ENCODE results near the gene COMMD10. TPM values are rescaled to one million over a fixed set of nuclear protein-coding genes. Genes with fewer than 3 reads are reported as not detected.

Gene COMMD10
- total and polyA plus RNA-seq, 2 of the 8 experiments (the other 6 are each of a cell fraction or from before 2014, with no cell fraction given), result 16.5 to 43.4 TPM

DNA sequence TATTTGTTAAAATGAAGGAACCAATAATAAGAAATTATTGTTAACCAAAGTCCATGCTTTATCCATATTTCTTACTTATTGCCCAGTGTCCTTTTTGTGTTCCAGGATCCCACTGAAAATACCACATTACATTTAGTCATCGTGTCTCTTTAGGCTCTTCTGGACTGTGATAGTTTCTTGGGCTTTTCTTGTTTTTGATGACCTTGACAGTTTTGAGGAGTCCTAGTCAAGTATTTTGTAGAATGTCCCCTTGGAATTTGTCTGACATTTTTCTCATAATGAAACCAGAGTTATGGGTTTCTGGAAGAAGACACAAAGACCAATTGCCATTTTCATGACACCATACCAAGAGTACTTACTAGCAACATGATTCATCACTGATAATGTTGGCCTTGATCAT, 13.6 kb upstream of the COMMD10 start:
- no peaks in the 10 kb centered on the region for H3K36me3 ChIP-seq (ENCODE audit: control insufficient read depth in 2 of 4, insufficient read depth in 4 of 4, low read length in 3 of 4)
- 100% methylated on average over 1 of the region's 1 CpG; no CpG with 5 or more reads in 1 of the 2 experiments for WGBS, 2 experiments (ENCODE audit: extremely low coverage in 1 of 2, insufficient coverage in 1 of 2, insufficient read length in 1 of 2, insufficient replicate concordance in 2 of 2, low coverage in 1 of 2, low lambda C conversion rate in 2 of 2, missing lambda C conversion rate in 1 of 2)
- ChIA-PET POLR2A (ENCODE audit: partially characterized antibody) (no interaction called here), CTCF (ENCODE audit: partially characterized antibody) (no interaction called here)
- H4K91ac ChIP-seq (replicated peaks; ENCODE audit: insufficient read length, low read length), result no peak overlapping the region
- no peak overlapping the region for H3K14ac ChIP-seq (ENCODE audit: insufficient read length)
- no peak overlapping the region for H2AFZ ChIP-seq (ENCODE audit: low read length)
- H3K9ac ChIP-seq (replicated peaks in 1 of 4; ENCODE audit: extremely low read depth in 1 of 4, low read depth in 3 of 4, low read length in 3 of 4), result no peak overlapping the region
- H4K5ac ChIP-seq (ENCODE audit: insufficient read length, low read depth, low read length), result no peak overlapping the region
- H2BK12ac ChIP-seq (ENCODE audit: low read depth, low read length), result no peak overlapping the region
- no peak overlapping the region for H3K4ac ChIP-seq (replicated peaks; ENCODE audit: insufficient read length, low read depth, low read length)
- no peaks in the 10 kb centered on the region for H3K9me3 ChIP-seq (ENCODE audit: insufficient read depth in 2 of 2, low read depth in 1 of 2, low read length in 1 of 2)
- no peak overlapping the region for H3K56ac ChIP-seq (replicated peaks; ENCODE audit: insufficient read length, low read depth, low read length)
- peaks cover 0 to 2% (median 0%) of the 10 kb centered on the region in 4 experiments; a peak in 1 of 7 replicates for H3K27me3 ChIP-seq (replicated peaks in 1 of 4; ENCODE audit: control insufficient read depth in 3 of 4, extremely low read depth in 1 of 4, insufficient read depth in 3 of 4, low read length in 3 of 4)
- H3K79me2 ChIP-seq (ENCODE audit: control insufficient read depth in 1 of 2, insufficient read depth in 2 of 2, low read length in 2 of 2), result no peaks in the 10 kb centered on the region
- no peak overlapping the region for H3K23ac ChIP-seq (ENCODE audit: insufficient read length)
- H2BK15ac ChIP-seq (ENCODE audit: low read length), result no peak overlapping the region
- DNase-seq (ENCODE audit: low read depth in 1 of 2, low spot score in 2 of 2) (no peak), FAIRE-seq (no peak)
- no peak overlapping the region for H4K8ac ChIP-seq (ENCODE audit: extremely low read depth, insufficient read depth, low read length)
- H2BK20ac ChIP-seq (ENCODE audit: low read length), result no peak overlapping the region
- H3K23me2 ChIP-seq (ENCODE audit: low read depth, low read length), result no peaks in the 10 kb centered on the region
- no peak overlapping the region for H2BK5ac ChIP-seq (ENCODE audit: low read depth, low read length)
- no peaks in the 10 kb centered on the region for H3K4me1 ChIP-seq (replicated peaks in 1 of 4; ENCODE audit: control insufficient read depth in 3 of 4, insufficient read depth in 4 of 4, low read length in 3 of 4)
- no peak overlapping the region for H3K4me3 ChIP-seq (ENCODE audit: extremely low read depth in 1 of 4, insufficient read depth in 2 of 4, low read depth in 3 of 4, low read length in 4 of 4)
- H3K4me2 ChIP-seq (ENCODE audit: insufficient read depth in 1 of 2, low read depth in 2 of 2, low read length in 2 of 2), result no peak overlapping the region
- H4K20me1 ChIP-seq (replicated peaks in 1 of 2; ENCODE audit: control insufficient read depth in 1 of 2, insufficient read depth in 2 of 2, low read length in 2 of 2), result no peaks in the 10 kb centered on the region
- no peak overlapping the region for H2AK5ac ChIP-seq (ENCODE audit: low read depth, low read length)
- no peaks in the 10 kb centered on the region for H3K79me1 ChIP-seq (ENCODE audit: low read depth, low read length)
- H3K18ac ChIP-seq (ENCODE audit: extremely low read depth, low read length), result no peak overlapping the region
- no peak overlapping the region for H3K27ac ChIP-seq (ENCODE audit: low read depth, low read length)
- H2BK120ac ChIP-seq (replicated peaks; ENCODE audit: low read depth, low read length), result no peak overlapping the region
- TF ChIP-seq CBX8 (IDR thresholded peaks at IDR 0.05; ENCODE audit: borderline replicate concordance, low read depth, low read length) (no peak), TAF1 (IDR thresholded peaks at IDR 0.05; ENCODE audit: low read depth, low read length) (no peak), POU5F1 (IDR thresholded peaks at IDR 0.05; ENCODE audit: low read depth, low read length) (no peak), TBP (IDR thresholded peaks at IDR 0.05; ENCODE audit: low read depth, low read length) (no peak), SP1 (IDR thresholded peaks at IDR 0.05; ENCODE audit: low read depth, low read length) (no peak), GABPA (IDR thresholded peaks at IDR 0.05; ENCODE audit: borderline replicate concordance, insufficient read depth, low read length) (no peak)

Data from H1 (cell line).